HG03469 (cell line): ENCODE results near the gene ASAP2.

Experiments
- ATAC-seq: cut with Tn5 transposase; IDR thresholded peaks from one replicate; pipeline ENCODE4 v1.9.1; 2021; ENCODE audit warnings: mild to moderate bottlenecking, moderate library complexity, moderate number of reproducible peaks; ENCODE audit not compliant: unreplicated experiment

The ASAP2 gene

GRCh38 chr2:9291331-9291730 lies 84.7 kb downstream of the ASAP2 start:
- no peak for ATAC-seq

- ATAC-seq, result no peak
Measured at GRCh38 chr2:9291866-9292265, 85.3 kb downstream of the ASAP2 start.

- no peak for ATAC-seq
Measured at GRCh38 chr2:9292426-9292825, 85.8 kb downstream of the ASAP2 start.

- no peak for ATAC-seq
Measured at GRCh38 chr2:9294764-9295163, 88.2 kb downstream of the ASAP2 start.

- ATAC-seq, result no peak
Measured at GRCh38 chr2:9296559-9296958, 89.9 kb downstream of the ASAP2 start.

- ATAC-seq, result no peak
Measured at GRCh38 chr2:9297156-9297555, 90.5 kb downstream of the ASAP2 start.

GRCh38 chr2:9297807-9298206 lies 91.2 kb downstream of the ASAP2 start:
- ATAC-seq, result no peak

GRCh38 chr2:9298583-9298982 lies 92.0 kb downstream of the ASAP2 start:
- no peak for ATAC-seq

GRCh38 chr2:9299161-9300100 lies 92.8 kb downstream of the ASAP2 start:
- ATAC-seq, result no peak

- ATAC-seq, result no peak
Measured at GRCh38 chr2:9300214-9300613, 93.6 kb downstream of the ASAP2 start.

- no peak for ATAC-seq
Measured at GRCh38 chr2:9300829-9301453, 94.3 kb downstream of the ASAP2 start.

- ATAC-seq, result no peak
Measured at GRCh38 chr2:9302755-9303154, 96.1 kb downstream of the ASAP2 start.

- ATAC-seq, result no peak
Measured at GRCh38 chr2:9303528-9304225, 97.1 kb downstream of the ASAP2 start.

GRCh38 chr2:9306911-9307310 lies 100.3 kb downstream of the ASAP2 start:
- ATAC-seq, result no peak

GRCh38 chr2:9307535-9307934 lies 100.9 kb downstream of the ASAP2 start:
- ATAC-seq, result no peak

GRCh38 chr2:9308186-9308955 lies 101.8 kb downstream of the ASAP2 start:
- no peak for ATAC-seq

GRCh38 chr2:9309147-9309546 lies 102.5 kb downstream of the ASAP2 start:
- no peak for ATAC-seq

- ATAC-seq, result no peak
Measured at GRCh38 chr2:9310377-9310776, 103.8 kb downstream of the ASAP2 start.

- no peak for ATAC-seq
Measured at GRCh38 chr2:9310798-9311197, 104.2 kb downstream of the ASAP2 start.

GRCh38 chr2:9311488-9311887 lies 104.9 kb downstream of the ASAP2 start:
- ATAC-seq, result no peak

GRCh38 chr2:9312591-9312990 lies 106.0 kb downstream of the ASAP2 start:
- no peak for ATAC-seq
